ENCODE results near the gene C16orf89. TPM values are rescaled to one million over a fixed set of nuclear protein-coding genes. Genes with fewer than 3 reads are reported as not detected.

C16orf89 gene
- total RNA-seq, 1 experiment from 2014 or later = not detected

- no peak for TF ChIP-seq CTCF (conservative IDR thresholded peaks at IDR 0.05)
- no peak for TF ChIP-seq EZH2 (IDR thresholded peaks at IDR 0.05; ENCODE audit: low read depth)
- POLR2A ChIA-PET (ENCODE audit: unreplicated experiment) = no interaction called here
- no peaks in the 10 kb centered on the region for H3K27me3 ChIP-seq (ENCODE audit: insufficient read depth, low read depth)
- H2AFZ ChIP-seq = no peak overlapping the region
- CTCF ChIA-PET = interaction anchor here (0.6 kb wide), 2 partner anchors 143 to 546 kb away, joined by 3 read pairs; no protein-coding TSS in a partner anchor
- no peaks in the 10 kb centered on the region for H3K79me2 ChIP-seq (ENCODE audit: low read depth)
- no peak overlapping the region for H3K4me2 ChIP-seq
- H3K4me3 ChIP-seq = no peak overlapping the region
- no TSS peak for BruUV-seq (replicated peaks)
- DNase-seq = no peak
- H3F3A ChIP-seq (ENCODE audit: insufficient read depth, low read depth) = no peaks in the 10 kb centered on the region
- no peaks in the 10 kb centered on the region for H3K9me2 ChIP-seq (ENCODE audit: insufficient read depth)
- H3K9me3 ChIP-seq (ENCODE audit: insufficient read depth, low read depth) = no peaks in the 10 kb centered on the region
- H3K4me1 ChIP-seq (replicated peaks; ENCODE audit: insufficient read depth) = no peaks in the 10 kb centered on the region
- no peaks in the 10 kb centered on the region for H3K36me3 ChIP-seq (ENCODE audit: low read depth)
- intact Hi-C loops (cut with micrococcal nuclease; ENCODE audit: unreplicated experiment) = no loop called here
- H4K20me1 ChIP-seq (ENCODE audit: insufficient read depth) = no peaks in the 10 kb centered on the region
- H3K27ac ChIP-seq = no peak overlapping the region
These were observed 38.7 kb downstream of the C16orf89 start for GRCh38 chr16:5027086-5027485.

- H3K9me2 ChIP-seq (ENCODE audit: insufficient read depth) = no peaks in the 10 kb centered on the region
- intact Hi-C loops (cut with micrococcal nuclease; ENCODE audit: unreplicated experiment) = no loop called here
- no peak overlapping the region for H3K4me2 ChIP-seq
- ChIA-PET POLR2A (ENCODE audit: unreplicated experiment) (no interaction called here), CTCF (interaction anchor here (0.6 kb wide), 1 partner anchor 143 kb away, joined by 3 read pairs; no protein-coding TSS in a partner anchor)
- no peak overlapping the region for H2AFZ ChIP-seq
- H3K79me2 ChIP-seq (ENCODE audit: low read depth) = no peaks in the 10 kb centered on the region
- no peak overlapping the region for H3K27ac ChIP-seq
- H3K27me3 ChIP-seq (ENCODE audit: insufficient read depth, low read depth) = no peaks in the 10 kb centered on the region
- DNase-seq = no peak
- BruUV-seq (replicated peaks) = no TSS peak
- H3F3A ChIP-seq (ENCODE audit: insufficient read depth, low read depth) = no peaks in the 10 kb centered on the region
- H3K4me3 ChIP-seq = no peak overlapping the region
- H3K36me3 ChIP-seq (ENCODE audit: low read depth) = no peaks in the 10 kb centered on the region
- H3K9me3 ChIP-seq (ENCODE audit: insufficient read depth, low read depth) = no peaks in the 10 kb centered on the region
- H3K4me1 ChIP-seq (replicated peaks; ENCODE audit: insufficient read depth) = no peaks in the 10 kb centered on the region
- H4K20me1 ChIP-seq (ENCODE audit: insufficient read depth) = no peaks in the 10 kb centered on the region
- TF ChIP-seq CTCF (conservative IDR thresholded peaks at IDR 0.05) = no peak
- TF ChIP-seq EZH2 (IDR thresholded peaks at IDR 0.05; ENCODE audit: low read depth) = no peak
These were observed 39.1 kb downstream of the C16orf89 start for GRCh38 chr16:5026664-5027063.

GRCh38 chr16:5025171-5025632 lies 40.6 kb downstream of the C16orf89 start:
- POLR2A ChIA-PET (ENCODE audit: unreplicated experiment) = no interaction called here
- H4K20me1 ChIP-seq (ENCODE audit: insufficient read depth) = no peaks in the 10 kb centered on the region
- H3K79me2 ChIP-seq (ENCODE audit: low read depth) = no peaks in the 10 kb centered on the region
- no peak for DNase-seq
- H2AFZ ChIP-seq = no peak overlapping the region
- H3K4me1 ChIP-seq (replicated peaks; ENCODE audit: insufficient read depth) = no peaks in the 10 kb centered on the region
- H3K9me3 ChIP-seq (ENCODE audit: insufficient read depth, low read depth) = no peaks in the 10 kb centered on the region
- no peak overlapping the region for H3K27ac ChIP-seq
- no peaks in the 10 kb centered on the region for H3F3A ChIP-seq (ENCODE audit: insufficient read depth, low read depth)
- no peak overlapping the region for H3K4me2 ChIP-seq
- H3K27me3 ChIP-seq (ENCODE audit: insufficient read depth, low read depth) = no peaks in the 10 kb centered on the region
- intact Hi-C loops (cut with micrococcal nuclease; ENCODE audit: unreplicated experiment) = loop anchor here (2.0 kb wide), 1 partner anchor 514 kb away; no protein-coding TSS in a partner anchor
- BruUV-seq (replicated peaks) = no TSS peak
- H3K36me3 ChIP-seq (ENCODE audit: low read depth) = no peaks in the 10 kb centered on the region
- H3K9me2 ChIP-seq (ENCODE audit: insufficient read depth) = no peaks in the 10 kb centered on the region
- CTCF ChIA-PET = no interaction called here
- no peak for TF ChIP-seq EZH2 (IDR thresholded peaks at IDR 0.05; ENCODE audit: low read depth)
- TF ChIP-seq CTCF (conservative IDR thresholded peaks at IDR 0.05) = no peak
- H3K4me3 ChIP-seq = no peak overlapping the region

Data from PC-9 (cell line).